Measurements from ENCODE around the gene DGCR8. TPM values are rescaled to one million over a fixed set of nuclear protein-coding genes. Genes with fewer than 3 reads are reported as not detected.

DGCR8 gene
- total and polyA plus RNA-seq, 2 of the 4 experiments (the other 2 are of a cell fraction) = 16.7 to 25.3 TPM

DNA sequence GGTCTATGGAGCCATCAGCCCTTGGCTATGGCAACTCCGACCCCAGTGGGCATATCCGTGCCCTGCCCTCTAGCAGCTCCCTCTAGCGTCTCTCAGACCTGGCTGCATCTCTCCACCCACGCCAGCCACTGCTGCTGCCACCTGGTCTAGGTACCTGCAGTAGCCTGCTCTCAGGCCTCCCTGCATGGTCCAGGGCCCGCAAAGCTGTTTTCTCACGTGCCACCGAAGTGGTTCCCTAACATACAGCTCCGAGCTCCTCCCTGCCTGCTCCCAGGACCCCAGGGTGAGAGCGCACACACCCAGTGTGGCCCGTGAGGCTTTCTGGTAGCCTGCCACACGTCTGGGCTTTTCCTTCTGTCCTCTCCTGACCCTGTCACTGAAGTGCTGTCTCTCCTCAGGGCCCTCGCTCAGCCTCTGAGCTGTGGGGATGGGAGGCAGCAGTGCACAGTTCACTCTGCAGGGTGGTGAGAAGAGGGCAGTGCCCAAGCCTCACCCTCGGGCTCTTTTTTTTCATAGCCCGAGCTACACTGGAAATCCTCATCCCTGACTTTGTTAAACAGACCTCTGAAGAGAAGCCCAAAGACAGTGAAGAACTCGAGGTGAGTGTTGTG is 14.3 kb downstream of the DGCR8 start:
- Histone ChIP-seq H3K27ac (ENCODE audit: insufficient read depth, low read length) (no peak overlapping the region), H2AK9ac (replicated peaks; ENCODE audit: low read depth, low read length, poor library complexity) (no peak overlapping the region), H3K9me1 (ENCODE audit: insufficient read depth, low read length) (no peaks in the 10 kb centered on the region), H3K9me3 (ENCODE audit: control insufficient read depth, insufficient read depth, low read length) (no peaks in the 10 kb centered on the region), H4K91ac (ENCODE audit: insufficient read depth, low read depth, low read length) (no peak overlapping the region), H3K4me2 (ENCODE audit: low read depth, low read length) (no peak overlapping the region), H3K79me1 (ENCODE audit: low read depth in 1 of 2, low read length in 2 of 2) (peaks cover 37 to 72% of the 10 kb centered on the region in 2 experiments), H3K4ac (ENCODE audit: low read depth, low read length) (no peak overlapping the region), H3K27me3 (ENCODE audit: control insufficient read depth, insufficient read depth, low read length) (no peaks in the 10 kb centered on the region), H2BK120ac (ENCODE audit: low read depth, low read length) (no peak overlapping the region), H3K14ac (replicated peaks; ENCODE audit: low read depth, low read length) (no peak overlapping the region), H3K4me3 (ENCODE audit: insufficient read depth, low read depth, low read length) (no peak overlapping the region), H4K5ac (ENCODE audit: low read depth, low read length) (no peak overlapping the region), H3K56ac (ENCODE audit: extremely low read depth, insufficient read depth, low read length) (no peak overlapping the region), H3K23ac (ENCODE audit: low read depth, low read length) (no peak overlapping the region), H2AK5ac (ENCODE audit: low read depth, low read length) (no peak overlapping the region; the same call in 1 of the 2 replicates), H4K8ac (ENCODE audit: low read depth in 2 of 2, low read length in 2 of 2) (no peak overlapping the region), H2BK20ac (ENCODE audit: low read depth, low read length) (no peak overlapping the region), H3K18ac (ENCODE audit: low read depth, low read length) (no peak overlapping the region), H2BK15ac (ENCODE audit: low read depth, low read length) (no peak overlapping the region), H3K36me3 (ENCODE audit: control insufficient read depth, insufficient read depth, low read length) (peaks cover 72% of the 10 kb centered on the region), H4K20me1 (ENCODE audit: insufficient read depth, low read length) (peaks cover 28% of the 10 kb centered on the region), H3K9ac (ENCODE audit: low read depth, low read length) (no peak overlapping the region), H2AFZ (replicated peaks; ENCODE audit: low read length, poor library complexity) (no peak overlapping the region), H3K4me1 (ENCODE audit: control insufficient read depth, insufficient read depth, low read length) (peaks cover 4% of the 10 kb centered on the region; the same call in 1 of the 2 replicates), H2BK5ac (ENCODE audit: low read depth, low read length, poor library complexity, severe bottlenecking) (no peak overlapping the region)
- ChIA-PET POLR2A (ENCODE audit: unreplicated experiment) (no interaction called here), CTCF (no interaction called here)
- dilution Hi-C loops (cut with HindIII; ENCODE audit: low sequenced_read_pairs, unreplicated experiment) = no loop called here
- BruUV-seq (replicated peaks) = no TSS peak
- TF ChIP-seq CEBPB (IDR thresholded peaks at IDR 0.05; ENCODE audit: low read depth, low read length) (no peak), MAZ (IDR thresholded peaks at IDR 0.05; ENCODE audit: borderline replicate concordance, low read depth, low read length) (no peak), BHLHE40 (IDR thresholded peaks at IDR 0.05; ENCODE audit: low read depth, low read length) (no peak), RCOR1 (IDR thresholded peaks at IDR 0.05; ENCODE audit: insufficient replicate concordance, low read length) (no peak), FOS (IDR thresholded peaks at IDR 0.05; ENCODE audit: low read depth, low read length) (no peak)
- TF ChIP-seq, protein P1, sequence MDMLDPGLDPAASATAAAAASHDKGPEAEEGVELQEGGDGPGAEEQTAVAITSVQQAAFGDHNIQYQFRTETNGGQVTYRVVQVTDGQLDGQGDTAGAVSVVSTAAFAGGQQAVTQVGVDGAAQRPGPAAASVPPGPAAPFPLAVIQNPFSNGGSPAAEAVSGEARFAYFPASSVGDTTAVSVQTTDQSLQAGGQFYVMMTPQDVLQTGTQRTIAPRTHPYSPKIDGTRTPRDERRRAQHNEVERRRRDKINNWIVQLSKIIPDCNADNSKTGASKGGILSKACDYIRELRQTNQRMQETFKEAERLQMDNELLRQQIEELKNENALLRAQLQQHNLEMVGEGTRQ (IDR thresholded peaks at IDR 0.05; ENCODE audit: low read depth, low read length) = no peak
- TF ChIP-seq, protein P2, sequence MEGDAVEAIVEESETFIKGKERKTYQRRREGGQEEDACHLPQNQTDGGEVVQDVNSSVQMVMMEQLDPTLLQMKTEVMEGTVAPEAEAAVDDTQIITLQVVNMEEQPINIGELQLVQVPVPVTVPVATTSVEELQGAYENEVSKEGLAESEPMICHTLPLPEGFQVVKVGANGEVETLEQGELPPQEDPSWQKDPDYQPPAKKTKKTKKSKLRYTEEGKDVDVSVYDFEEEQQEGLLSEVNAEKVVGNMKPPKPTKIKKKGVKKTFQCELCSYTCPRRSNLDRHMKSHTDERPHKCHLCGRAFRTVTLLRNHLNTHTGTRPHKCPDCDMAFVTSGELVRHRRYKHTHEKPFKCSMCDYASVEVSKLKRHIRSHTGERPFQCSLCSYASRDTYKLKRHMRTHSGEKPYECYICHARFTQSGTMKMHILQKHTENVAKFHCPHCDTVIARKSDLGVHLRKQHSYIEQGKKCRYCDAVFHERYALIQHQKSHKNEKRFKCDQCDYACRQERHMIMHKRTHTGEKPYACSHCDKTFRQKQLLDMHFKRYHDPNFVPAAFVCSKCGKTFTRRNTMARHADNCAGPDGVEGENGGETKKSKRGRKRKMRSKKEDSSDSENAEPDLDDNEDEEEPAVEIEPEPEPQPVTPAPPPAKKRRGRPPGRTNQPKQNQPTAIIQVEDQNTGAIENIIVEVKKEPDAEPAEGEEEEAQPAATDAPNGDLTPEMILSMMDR (conservative IDR thresholded peaks at IDR 0.05; ENCODE audit: low read depth, low read length) = no peak
- ATAC-seq (ENCODE audit: low read depth) (no peak), DNase-seq (no peak)
- intact Hi-C loops (cut with micrococcal nuclease) = no loop called here
- 87% methylated on average over 7 of the region's 15 CpGs; no CpG with 5 or more reads in 1 of the 2 experiments for WGBS, 2 experiments (ENCODE audit: extremely low coverage in 2 of 2, insufficient read length in 1 of 2)
- in situ Hi-C loops (cut with MboI; ENCODE audit: low sequenced_read_pairs) = no loop called here
